Adrenal gland (tissue), 12 donors: ENCODE data around the gene PTPRC. TPM values are rescaled to one million over a fixed set of nuclear protein-coding genes. Genes with fewer than 3 reads are reported as not detected.

ENCODE experiments used
- DNase-seq, 7 donors: peaks; one replicate each; pipeline ENCODE4 v3.0.0-alpha.2; 2019 to 2020
- H3K27ac ChIP-seq, 5 donors: fragments of 200-600 bp; sonication (generic) in 4 of 5; 1 replicate in 3 of 5; 2 replicates in 2 of 5; pipeline versions ENCODE4 v1.5.1 to v1.8.0; 2016 to 2020; ENCODE audit warnings: mild to moderate bottlenecking in 1 of 5
- H3K27me3 ChIP-seq: fragments of 200-600 bp; 2 replicates; pipeline ENCODE4 v1.8.0; 2021
- H3K36me3 ChIP-seq, 2 donors: fragments of 200-600 bp; replicated peaks in 1 of 2; 1 replicate in 1 of 2; 2 replicates in 1 of 2; pipeline versions ENCODE4 v1.5.1 to v1.8.0; 2018 to 2022
- H3K4me1 ChIP-seq, 2 donors: fragments of 200-600 bp; replicated peaks in 1 of 2; 1 replicate in 1 of 2; 2 replicates in 1 of 2; pipeline versions ENCODE4 v1.5.1 to v1.8.0; 2018 to 2021
- H3K4me3 ChIP-seq, 4 donors: fragments of 200-600 bp; sonication (generic) in 3 of 4; one replicate each; pipeline ENCODE4 v1.5.1; 2016 to 2018
- H3K9me3 ChIP-seq, 3 donors: fragments of 200-600 bp; sonication (generic) in 1 of 3; replicated peaks in 1 of 3; 1 replicate in 2 of 3; 2 replicates in 1 of 3; pipeline versions ENCODE4 v1.5.1 to v1.8.0; 2016 to 2021
- POLR2A ChIP-seq, 2 donors: fragments of 450-650 bp; IDR thresholded peaks; one replicate each; pipeline ENCODE4 v1.6.1; 2017; ENCODE audit warnings: antibody characterized with exemption in 2 of 2, mild to moderate bottlenecking in 2 of 2, moderate library complexity in 1 of 2
- WGBS, 4 donors: extraction: QIAGEN DNeasy Blood & Tissue Kit in 2 of 4; methylation state at CpG; one replicate each; pipeline versions ENCODE4 v1.1.5 to v1.1.7; 2013 to 2017; 5-methylcytosine and 5-hydroxymethylcytosine counted together
- intact Hi-C, 2 donors: fragments of 100-400 bp; cut with DNase I; formaldehyde crosslinking; loops; one replicate each; pipeline versions ENCODE4 v1.14.1 to v1.15.0; 2022 to 2023
- polyA plus RNA-seq, 3 donors: library from polyadenylated mRNA; stranded (reverse); fragments of 200-250 nt in 2 of 3; fragments of 350-450 nt in 1 of 3; fragmentation: Illumina TruSeq in 1 of 3; extraction: RNeasy Lipid Tissue Mini Kit (QIAGEN cat#74804) in 1 of 3; gene quantifications; one replicate each; pipeline ENCODE4 v1.2.3, GENCODE V29; 2013 to 2014
- total RNA-seq, 9 donors: library from RNA; depleted of rRNA in 4 of 9; stranded (reverse); fragments of >200 nt in 4 of 9; fragments of 120-200 nt in 1 of 9; fragmentation: NEBNext Ultra II Directional in 1 of 9; extraction: Animal tissue kit (Norgen Biotek cat#: 25700) in 1 of 9; gene quantifications; one replicate each; pipeline versions ENCODE4 v1.1.0 to v1.2.4, GENCODE V29; 2013 to 2023
- TF ChIP-seq, protein P1 (sequence below), 6 experiments: fragments of 450-650 bp in 4 of 6; fragments of 200-600 bp in 2 of 6; sonication (generic) in 1 of 6; IDR thresholded peaks; 1 replicate in 5 of 6; 2 replicates in 1 of 6; pipeline versions ENCODE4 v1.5.1 to v1.8.0; 2016 to 2021; ENCODE audit warnings: antibody characterized with exemption in 6 of 6, mild to moderate bottlenecking in 2 of 6, moderate library complexity in 1 of 6
- donor health status: healthy with polysubstance abuse.
- donor health status: Bipolar disorder and iron deficiency.
- donor health status: DM: yes; HTN: yes; CAD: no.
- donor health status: DM: no; HTN: no; CAD: no.
- donor health status: DM: no; HTN: no; CAD: no.
- donor health status: DM: yes; HTN: yes; CAD: no.

PTPRC gene
- total and polyA plus RNA-seq, 12 donors, result 2.5 to 33.0 (median 15.2) TPM

GRCh38 chr1:198607714-198608113 lies 31.1 kb upstream of the PTPRC start:
- intact Hi-C loops, result no loop called here
- WGBS, 4 donors, result 75 to 84% (median 80%) methylated on average over 2 of the region's 2 CpGs
- Histone ChIP-seq H3K27me3 (no peaks in the 10 kb centered on the region), H3K4me3 (no peak overlapping the region), H3K4me1 (no peaks in the 10 kb centered on the region), H3K9me3 (no peaks in the 10 kb centered on the region), H3K36me3 (no peaks in the 10 kb centered on the region), H3K27ac (no peak overlapping the region)
- no peak for DNase-seq
- TF ChIP-seq, protein P1, sequence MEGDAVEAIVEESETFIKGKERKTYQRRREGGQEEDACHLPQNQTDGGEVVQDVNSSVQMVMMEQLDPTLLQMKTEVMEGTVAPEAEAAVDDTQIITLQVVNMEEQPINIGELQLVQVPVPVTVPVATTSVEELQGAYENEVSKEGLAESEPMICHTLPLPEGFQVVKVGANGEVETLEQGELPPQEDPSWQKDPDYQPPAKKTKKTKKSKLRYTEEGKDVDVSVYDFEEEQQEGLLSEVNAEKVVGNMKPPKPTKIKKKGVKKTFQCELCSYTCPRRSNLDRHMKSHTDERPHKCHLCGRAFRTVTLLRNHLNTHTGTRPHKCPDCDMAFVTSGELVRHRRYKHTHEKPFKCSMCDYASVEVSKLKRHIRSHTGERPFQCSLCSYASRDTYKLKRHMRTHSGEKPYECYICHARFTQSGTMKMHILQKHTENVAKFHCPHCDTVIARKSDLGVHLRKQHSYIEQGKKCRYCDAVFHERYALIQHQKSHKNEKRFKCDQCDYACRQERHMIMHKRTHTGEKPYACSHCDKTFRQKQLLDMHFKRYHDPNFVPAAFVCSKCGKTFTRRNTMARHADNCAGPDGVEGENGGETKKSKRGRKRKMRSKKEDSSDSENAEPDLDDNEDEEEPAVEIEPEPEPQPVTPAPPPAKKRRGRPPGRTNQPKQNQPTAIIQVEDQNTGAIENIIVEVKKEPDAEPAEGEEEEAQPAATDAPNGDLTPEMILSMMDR (IDR thresholded peaks at IDR 0.05), result no peak
- no peak for TF ChIP-seq POLR2A (IDR thresholded peaks at IDR 0.05)

GRCh38 chr1:198610362-198610761 lies 28.5 kb upstream of the PTPRC start:
- H3K36me3 ChIP-seq, result no peaks in the 10 kb centered on the region
- H3K27me3 ChIP-seq, result no peaks in the 10 kb centered on the region
- 47 to 69% (median 55%) methylated on average over 1 of the region's 1 CpG for WGBS, 4 donors
- H3K4me1 ChIP-seq, result no peaks in the 10 kb centered on the region
- intact Hi-C loops, result no loop called here
- H3K9me3 ChIP-seq, result no peaks in the 10 kb centered on the region
- TF ChIP-seq, protein P1 (IDR thresholded peaks at IDR 0.05), result no peak
- TF ChIP-seq POLR2A (IDR thresholded peaks at IDR 0.05), result no peak
- H3K27ac ChIP-seq, result no peak overlapping the region
- no peak for DNase-seq
- no peak overlapping the region for H3K4me3 ChIP-seq

DNA sequence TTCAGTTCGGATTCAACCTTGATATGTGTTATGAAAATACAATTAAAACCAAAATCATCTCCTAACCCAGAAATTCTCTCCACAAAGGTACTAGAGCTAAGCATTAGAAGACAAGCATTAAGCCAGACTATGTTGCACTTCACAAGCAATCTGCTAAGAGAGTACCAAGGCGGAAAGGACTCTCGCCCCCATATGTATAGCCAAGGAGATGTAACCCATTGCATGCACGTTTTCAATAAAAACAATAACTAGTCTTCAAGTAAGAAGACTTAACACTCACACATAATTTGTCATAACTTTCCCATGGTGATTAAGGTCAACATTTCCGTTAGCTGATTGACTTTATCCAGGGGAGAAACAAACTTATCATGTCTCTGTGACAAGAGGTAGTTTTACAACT lies 27.6 kb upstream of the PTPRC start:
- TF ChIP-seq, protein P1 (IDR thresholded peaks at IDR 0.05), result no peak
- TF ChIP-seq POLR2A (IDR thresholded peaks at IDR 0.05), result no peak
- 73 to 82% (median 76%) methylated on average over 5 of the region's 5 CpGs for WGBS, 4 donors
- intact Hi-C loops, result no loop called here
- Histone ChIP-seq H3K27ac (no peak overlapping the region), H3K36me3 (no peaks in the 10 kb centered on the region), H3K27me3 (no peaks in the 10 kb centered on the region), H3K4me1 (no peaks in the 10 kb centered on the region), H3K4me3 (no peak overlapping the region), H3K9me3 (no peaks in the 10 kb centered on the region)
- no peak for DNase-seq

DNA sequence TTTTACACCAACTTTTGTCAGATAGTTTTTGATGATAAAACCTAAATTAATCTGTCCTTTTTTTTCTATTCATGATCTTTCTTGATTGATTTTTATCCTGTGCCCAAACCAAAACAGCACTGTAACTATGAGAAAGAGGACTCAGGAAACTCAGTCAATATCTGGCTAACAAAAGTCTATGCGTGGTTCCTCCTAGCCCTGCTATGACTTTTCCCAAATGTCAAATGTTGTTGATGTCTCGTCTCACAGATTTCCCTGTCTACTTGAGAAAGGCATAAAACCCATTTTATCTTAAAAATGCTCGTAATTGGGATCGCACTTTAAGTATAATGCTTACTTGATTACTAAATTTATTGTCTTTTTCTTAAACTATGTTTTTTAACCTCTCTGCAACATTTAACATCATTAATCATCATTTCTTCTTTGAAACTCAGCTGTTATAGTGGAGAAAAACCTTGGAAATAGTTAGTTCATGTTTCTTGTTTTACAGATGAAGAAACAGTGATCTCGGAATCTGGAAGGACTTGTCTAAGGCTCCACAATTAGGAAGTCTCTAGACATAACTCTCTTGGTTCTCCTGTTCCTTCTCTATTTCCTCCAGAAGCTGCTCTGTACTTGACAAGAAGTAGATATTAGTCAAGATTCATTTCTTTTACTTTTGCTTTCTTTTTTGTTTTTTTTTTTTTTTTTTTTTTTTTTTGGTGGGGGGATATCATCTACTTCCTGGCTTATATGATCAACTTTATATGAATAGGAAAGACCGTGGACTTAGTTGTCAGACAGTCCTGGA lies 26.2 kb upstream of the PTPRC start:
- Histone ChIP-seq H3K36me3 (no peaks in the 10 kb centered on the region), H3K4me1 (no peaks in the 10 kb centered on the region), H3K27me3 (no peaks in the 10 kb centered on the region), H3K4me3 (no peak overlapping the region), H3K27ac (peak overlapping the region in 1 of 5 donors; percentile 9), H3K9me3 (no peaks in the 10 kb centered on the region)
- intact Hi-C loops, result no loop called here
- no peak for TF ChIP-seq POLR2A (IDR thresholded peaks at IDR 0.05)
- TF ChIP-seq, protein P1 (IDR thresholded peaks at IDR 0.05), result no peak
- 63 to 73% (median 67%) methylated on average over 6 of the region's 6 CpGs for WGBS, 4 donors
- DNase-seq, result no peak
